HL-60 (cell line): Measurements from ENCODE around the gene NCOA3.

ENCODE experiments used
- DNase-seq, 2 experiments: peaks; one replicate each; pipeline ENCODE4 v3.0.0-alpha.2; 2010 to 2020; ENCODE audit warnings: low read depth in 1 of 2, low spot score in 1 of 2
- H3K27ac ChIP-seq: fragments of 250-450 bp; sonication (Bioruptor Pico); replicated peaks from 2 replicates; pipeline ENCODE4 v1.5.1; 2020; ENCODE audit warnings: mild to moderate bottlenecking, moderate library complexity
- H3K27me3 ChIP-seq: fragments of 250-450 bp; sonication (Bioruptor Pico); 2 replicates; pipeline ENCODE4 v1.5.1; 2021; ENCODE audit warnings: mild to moderate bottlenecking, moderate library complexity; ENCODE audit not compliant: insufficient read depth, poor library complexity, severe bottlenecking
- H3K4me3 ChIP-seq: replicated peaks from 2 replicates; pipeline ENCODE4 v1.5.1; 2011; ENCODE audit warnings: mild to moderate bottlenecking, control low read depth, low read length; ENCODE audit not compliant: insufficient read depth
- GABPA ChIP-seq: IDR thresholded peaks from 2 replicates; pipeline ENCODE4 v1.6.1; 2012; ENCODE audit warnings: low read depth
- POLR2AphosphoS5 ChIP-seq: IDR thresholded peaks from 2 replicates; pipeline ENCODE4 v1.6.1; 2012; ENCODE audit warnings: low read depth
- SPI1 ChIP-seq: IDR thresholded peaks from 2 replicates; pipeline ENCODE4 v1.6.1; 2012; ENCODE audit warnings: low read depth, mild to moderate bottlenecking, borderline replicate concordance
- TF ChIP-seq, protein P1 (sequence below): IDR thresholded peaks from 2 replicates; pipeline ENCODE4 v1.6.1; 2012; ENCODE audit warnings: low read depth; ENCODE audit not compliant: insufficient replicate concordance
- TF ChIP-seq, protein P2 (sequence below): IDR thresholded peaks from one replicate; pipeline ENCODE4 v1.5.1; 2011; ENCODE audit warnings: low read length, control low read depth, inconsistent platforms; ENCODE audit not compliant: insufficient read depth

NCOA3 gene

DNA sequence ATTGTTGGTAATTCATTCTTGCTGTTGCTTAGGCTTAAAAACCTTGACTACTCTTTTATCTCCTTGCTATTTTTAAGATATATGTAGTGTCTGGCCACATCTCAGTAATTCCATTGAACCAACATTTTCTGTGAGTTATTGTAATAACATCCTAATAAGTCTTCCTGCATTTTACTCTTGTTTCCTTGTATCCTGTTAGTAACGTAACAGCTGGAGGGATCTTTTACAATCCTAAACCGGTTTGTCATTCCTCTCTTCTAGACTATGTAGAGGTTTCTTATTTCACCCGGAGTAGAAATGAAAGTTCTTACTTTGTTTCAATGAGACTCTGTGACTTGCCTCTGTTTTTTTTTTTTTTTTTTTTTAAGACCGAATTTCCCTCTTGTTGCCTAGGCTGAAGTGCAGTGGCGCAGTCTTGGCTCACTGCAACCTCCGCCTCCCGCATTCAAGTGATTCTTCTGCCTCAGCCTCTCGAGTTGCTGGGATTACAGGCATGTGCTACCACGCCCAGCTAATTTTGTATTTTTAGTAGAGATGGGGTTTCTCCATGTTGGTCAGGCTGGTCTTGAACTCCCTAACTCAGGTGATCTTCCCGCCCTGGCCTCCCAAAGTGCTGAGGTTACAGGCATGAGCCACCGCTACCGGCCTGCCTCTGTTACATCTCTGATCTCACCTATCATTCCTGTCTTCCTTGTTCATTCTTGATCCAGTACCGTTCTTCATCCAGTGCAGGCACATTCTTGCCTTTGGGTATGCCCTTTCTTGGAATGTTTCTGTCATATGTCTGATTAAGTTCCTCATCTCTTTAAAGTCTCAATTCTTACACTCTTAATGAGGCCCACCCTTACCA, 44.7 kb downstream of the NCOA3 start:
- Histone ChIP-seq H3K27ac (no peak overlapping the region), H3K4me3 (no peak overlapping the region), H3K27me3 (no peaks in the 10 kb centered on the region)
- TF ChIP-seq POLR2AphosphoS5 (no peak), GABPA (no peak), SPI1 (no peak)
- TF ChIP-seq, protein P1, sequence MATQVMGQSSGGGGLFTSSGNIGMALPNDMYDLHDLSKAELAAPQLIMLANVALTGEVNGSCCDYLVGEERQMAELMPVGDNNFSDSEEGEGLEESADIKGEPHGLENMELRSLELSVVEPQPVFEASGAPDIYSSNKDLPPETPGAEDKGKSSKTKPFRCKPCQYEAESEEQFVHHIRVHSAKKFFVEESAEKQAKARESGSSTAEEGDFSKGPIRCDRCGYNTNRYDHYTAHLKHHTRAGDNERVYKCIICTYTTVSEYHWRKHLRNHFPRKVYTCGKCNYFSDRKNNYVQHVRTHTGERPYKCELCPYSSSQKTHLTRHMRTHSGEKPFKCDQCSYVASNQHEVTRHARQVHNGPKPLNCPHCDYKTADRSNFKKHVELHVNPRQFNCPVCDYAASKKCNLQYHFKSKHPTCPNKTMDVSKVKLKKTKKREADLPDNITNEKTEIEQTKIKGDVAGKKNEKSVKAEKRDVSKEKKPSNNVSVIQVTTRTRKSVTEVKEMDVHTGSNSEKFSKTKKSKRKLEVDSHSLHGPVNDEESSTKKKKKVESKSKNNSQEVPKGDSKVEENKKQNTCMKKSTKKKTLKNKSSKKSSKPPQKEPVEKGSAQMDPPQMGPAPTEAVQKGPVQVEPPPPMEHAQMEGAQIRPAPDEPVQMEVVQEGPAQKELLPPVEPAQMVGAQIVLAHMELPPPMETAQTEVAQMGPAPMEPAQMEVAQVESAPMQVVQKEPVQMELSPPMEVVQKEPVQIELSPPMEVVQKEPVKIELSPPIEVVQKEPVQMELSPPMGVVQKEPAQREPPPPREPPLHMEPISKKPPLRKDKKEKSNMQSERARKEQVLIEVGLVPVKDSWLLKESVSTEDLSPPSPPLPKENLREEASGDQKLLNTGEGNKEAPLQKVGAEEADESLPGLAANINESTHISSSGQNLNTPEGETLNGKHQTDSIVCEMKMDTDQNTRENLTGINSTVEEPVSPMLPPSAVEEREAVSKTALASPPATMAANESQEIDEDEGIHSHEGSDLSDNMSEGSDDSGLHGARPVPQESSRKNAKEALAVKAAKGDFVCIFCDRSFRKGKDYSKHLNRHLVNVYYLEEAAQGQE, result no peak
- TF ChIP-seq, protein P2, sequence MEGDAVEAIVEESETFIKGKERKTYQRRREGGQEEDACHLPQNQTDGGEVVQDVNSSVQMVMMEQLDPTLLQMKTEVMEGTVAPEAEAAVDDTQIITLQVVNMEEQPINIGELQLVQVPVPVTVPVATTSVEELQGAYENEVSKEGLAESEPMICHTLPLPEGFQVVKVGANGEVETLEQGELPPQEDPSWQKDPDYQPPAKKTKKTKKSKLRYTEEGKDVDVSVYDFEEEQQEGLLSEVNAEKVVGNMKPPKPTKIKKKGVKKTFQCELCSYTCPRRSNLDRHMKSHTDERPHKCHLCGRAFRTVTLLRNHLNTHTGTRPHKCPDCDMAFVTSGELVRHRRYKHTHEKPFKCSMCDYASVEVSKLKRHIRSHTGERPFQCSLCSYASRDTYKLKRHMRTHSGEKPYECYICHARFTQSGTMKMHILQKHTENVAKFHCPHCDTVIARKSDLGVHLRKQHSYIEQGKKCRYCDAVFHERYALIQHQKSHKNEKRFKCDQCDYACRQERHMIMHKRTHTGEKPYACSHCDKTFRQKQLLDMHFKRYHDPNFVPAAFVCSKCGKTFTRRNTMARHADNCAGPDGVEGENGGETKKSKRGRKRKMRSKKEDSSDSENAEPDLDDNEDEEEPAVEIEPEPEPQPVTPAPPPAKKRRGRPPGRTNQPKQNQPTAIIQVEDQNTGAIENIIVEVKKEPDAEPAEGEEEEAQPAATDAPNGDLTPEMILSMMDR, result no peak
- DNase-seq, result no peak

DNA sequence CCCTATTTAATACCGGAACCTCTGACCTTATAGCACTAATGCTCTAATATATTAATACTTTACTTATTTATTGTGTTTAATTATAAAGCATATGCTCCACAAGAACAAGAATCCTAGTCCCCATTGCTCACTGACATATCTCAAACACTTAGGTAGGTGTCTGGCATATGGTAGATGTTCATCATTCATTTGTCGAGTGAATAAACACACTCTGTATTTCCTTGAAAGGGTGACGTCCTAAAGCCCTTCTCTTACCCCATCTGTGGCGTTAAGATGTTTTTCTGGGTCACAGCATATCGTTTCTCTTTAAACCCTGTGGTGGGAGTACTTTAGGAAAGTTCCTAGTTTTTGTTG, 45.3 kb downstream of the NCOA3 start:
- TF ChIP-seq, protein P1, result no peak
- no peak for TF ChIP-seq POLR2AphosphoS5
- TF ChIP-seq, protein P2, result no peak
- no peak for TF ChIP-seq GABPA
- TF ChIP-seq SPI1, result no peak
- no peak for DNase-seq
- Histone ChIP-seq H3K27me3 (no peaks in the 10 kb centered on the region), H3K27ac (no peak overlapping the region), H3K4me3 (no peak overlapping the region)

DNA sequence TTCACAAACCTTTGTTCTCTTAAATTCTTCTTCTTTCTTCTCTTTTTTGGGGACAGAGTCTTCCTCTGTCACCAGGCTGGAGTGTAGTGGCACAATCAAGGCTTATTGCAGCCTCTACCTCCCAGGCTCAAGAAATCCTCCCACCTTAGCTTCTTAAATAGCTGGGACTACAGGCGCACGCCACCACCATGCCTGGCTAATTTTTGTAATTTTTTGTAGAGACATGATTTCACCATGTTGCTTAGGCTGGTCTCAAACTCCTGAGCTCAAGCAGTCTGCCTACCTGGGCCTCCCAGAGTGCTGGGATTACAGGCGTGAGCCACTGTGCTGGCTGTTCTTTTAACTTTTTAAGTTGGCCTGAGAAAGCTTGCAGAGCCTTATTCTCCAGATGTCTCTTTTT, 48.0 kb downstream of the NCOA3 start:
- no peak for DNase-seq

More for the DNA sequence above, 48.0 kb downstream of the NCOA3 start:
- H3K4me3 ChIP-seq, result no peak overlapping the region
- no peaks in the 10 kb centered on the region for H3K27me3 ChIP-seq
- no peak for TF ChIP-seq POLR2AphosphoS5
- TF ChIP-seq, protein P1, result no peak
- no peak for TF ChIP-seq GABPA
- no peak for TF ChIP-seq SPI1
- TF ChIP-seq, protein P2, result no peak
- no peak overlapping the region for H3K27ac ChIP-seq
